ENCODE results near the gene KCNJ5. TPM values are rescaled to one million over a fixed set of nuclear protein-coding genes. Genes with fewer than 3 reads are reported as not detected.

Gene KCNJ5
- total RNA-seq, 2 donors from 2014 or later, result 3.5 to 6.9 TPM

DNA sequence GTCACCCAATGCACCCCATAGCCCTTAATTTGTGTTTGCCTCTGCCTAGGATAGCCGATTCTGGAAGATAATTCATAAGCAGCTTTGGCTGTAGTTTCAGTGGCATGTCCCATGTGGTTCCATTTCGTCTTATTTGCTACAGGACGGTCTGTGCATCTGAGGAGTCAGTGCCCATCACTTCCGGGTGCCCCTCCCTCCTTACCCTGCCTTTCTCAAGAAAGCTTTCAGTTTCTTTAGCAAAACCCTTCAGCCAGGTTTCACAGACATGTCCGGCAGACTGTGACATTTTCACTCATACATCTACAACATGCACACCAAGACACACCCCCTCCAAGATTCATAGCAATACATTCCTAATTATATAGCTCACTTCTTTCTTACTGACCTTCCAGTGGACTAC lies 37.2 kb downstream of the KCNJ5 start:
- TF ChIP-seq, protein P1, sequence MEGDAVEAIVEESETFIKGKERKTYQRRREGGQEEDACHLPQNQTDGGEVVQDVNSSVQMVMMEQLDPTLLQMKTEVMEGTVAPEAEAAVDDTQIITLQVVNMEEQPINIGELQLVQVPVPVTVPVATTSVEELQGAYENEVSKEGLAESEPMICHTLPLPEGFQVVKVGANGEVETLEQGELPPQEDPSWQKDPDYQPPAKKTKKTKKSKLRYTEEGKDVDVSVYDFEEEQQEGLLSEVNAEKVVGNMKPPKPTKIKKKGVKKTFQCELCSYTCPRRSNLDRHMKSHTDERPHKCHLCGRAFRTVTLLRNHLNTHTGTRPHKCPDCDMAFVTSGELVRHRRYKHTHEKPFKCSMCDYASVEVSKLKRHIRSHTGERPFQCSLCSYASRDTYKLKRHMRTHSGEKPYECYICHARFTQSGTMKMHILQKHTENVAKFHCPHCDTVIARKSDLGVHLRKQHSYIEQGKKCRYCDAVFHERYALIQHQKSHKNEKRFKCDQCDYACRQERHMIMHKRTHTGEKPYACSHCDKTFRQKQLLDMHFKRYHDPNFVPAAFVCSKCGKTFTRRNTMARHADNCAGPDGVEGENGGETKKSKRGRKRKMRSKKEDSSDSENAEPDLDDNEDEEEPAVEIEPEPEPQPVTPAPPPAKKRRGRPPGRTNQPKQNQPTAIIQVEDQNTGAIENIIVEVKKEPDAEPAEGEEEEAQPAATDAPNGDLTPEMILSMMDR (IDR thresholded peaks at IDR 0.05), result no peak

DNA sequence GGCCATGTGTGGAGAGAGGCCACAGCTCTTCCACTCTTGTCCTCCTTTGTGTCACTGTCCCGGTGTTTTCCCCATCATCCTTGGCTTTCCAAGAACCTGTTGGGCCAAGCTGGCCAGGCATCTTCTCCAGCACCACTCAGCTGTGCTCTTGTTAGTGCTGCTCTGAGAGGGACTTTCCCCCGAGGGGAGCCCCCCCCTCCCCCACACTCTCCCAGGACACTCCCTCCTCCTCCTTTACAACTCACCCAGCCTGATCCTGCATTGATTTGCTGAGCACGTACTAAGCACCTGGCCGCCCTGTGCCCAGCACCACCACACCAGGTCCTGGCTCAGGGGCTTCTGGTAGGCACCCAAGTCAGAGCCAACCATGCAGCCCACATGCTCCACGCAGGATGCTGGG lies 38.3 kb downstream of the KCNJ5 start:
- no peak overlapping the region for H3K27ac ChIP-seq
- ATAC-seq (ENCODE audit: insufficient number of reproducible peaks, low FRiP score, low read depth) (no peak), DNase-seq (ENCODE audit: low spot score) (no peak)
- H3K36me3 ChIP-seq, result no peaks in the 10 kb centered on the region
- H3K27me3 ChIP-seq (replicated peaks; ENCODE audit: insufficient read depth), result no peaks in the 10 kb centered on the region
- TF ChIP-seq, protein P1 (IDR thresholded peaks at IDR 0.05), result no peak
- no peaks in the 10 kb centered on the region for H3K4me1 ChIP-seq (ENCODE audit: control insufficient read depth in 1 of 2, low read depth in 2 of 2)
- H3K9me3 ChIP-seq, result no peaks in the 10 kb centered on the region
- no peak overlapping the region for H3K4me3 ChIP-seq

More for the DNA sequence above, 37.2 kb downstream of the KCNJ5 start:
- DNase-seq (ENCODE audit: low spot score) (no peak), ATAC-seq (ENCODE audit: insufficient number of reproducible peaks, low FRiP score, low read depth) (no peak)
- Histone ChIP-seq H3K36me3 (no peaks in the 10 kb centered on the region), H3K4me3 (no peak overlapping the region), H3K27ac (no peak overlapping the region), H3K4me1 (ENCODE audit: control insufficient read depth in 1 of 2, low read depth in 2 of 2) (no peaks in the 10 kb centered on the region), H3K27me3 (replicated peaks; ENCODE audit: insufficient read depth) (no peaks in the 10 kb centered on the region), H3K9me3 (no peaks in the 10 kb centered on the region)

DNA sequence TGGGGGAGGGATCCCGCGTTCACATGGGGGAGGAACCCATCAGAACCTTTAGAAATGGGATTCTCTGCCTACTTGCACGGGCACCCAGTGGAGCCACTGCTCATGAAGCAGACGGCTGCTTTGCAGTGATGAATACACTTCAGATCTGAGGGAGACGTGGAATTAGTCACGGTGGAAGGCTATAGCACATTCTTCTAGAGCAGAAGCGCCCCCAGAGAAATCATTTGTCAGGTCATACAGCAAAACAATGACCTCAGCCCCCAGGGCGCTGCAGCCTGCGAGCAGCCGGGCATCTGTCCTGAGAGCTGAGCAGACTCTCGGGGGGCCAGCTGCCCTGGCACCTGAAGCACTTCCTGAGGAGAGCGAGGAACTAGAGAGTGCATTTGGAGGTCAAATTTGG lies 38.8 kb downstream of the KCNJ5 start:
- no peak for DNase-seq (ENCODE audit: low spot score)
- H3K27me3 ChIP-seq (replicated peaks; ENCODE audit: insufficient read depth), result no peaks in the 10 kb centered on the region
- no peaks in the 10 kb centered on the region for H3K9me3 ChIP-seq
- H3K4me1 ChIP-seq (ENCODE audit: control insufficient read depth in 1 of 2, low read depth in 2 of 2), result no peaks in the 10 kb centered on the region
- H3K4me3 ChIP-seq, result no peak overlapping the region
- ATAC-seq (ENCODE audit: insufficient number of reproducible peaks, low FRiP score, low read depth), result no peak
- TF ChIP-seq, protein P1 (IDR thresholded peaks at IDR 0.05), result no peak
- H3K27ac ChIP-seq, result no peak overlapping the region
- no peaks in the 10 kb centered on the region for H3K36me3 ChIP-seq

DNA sequence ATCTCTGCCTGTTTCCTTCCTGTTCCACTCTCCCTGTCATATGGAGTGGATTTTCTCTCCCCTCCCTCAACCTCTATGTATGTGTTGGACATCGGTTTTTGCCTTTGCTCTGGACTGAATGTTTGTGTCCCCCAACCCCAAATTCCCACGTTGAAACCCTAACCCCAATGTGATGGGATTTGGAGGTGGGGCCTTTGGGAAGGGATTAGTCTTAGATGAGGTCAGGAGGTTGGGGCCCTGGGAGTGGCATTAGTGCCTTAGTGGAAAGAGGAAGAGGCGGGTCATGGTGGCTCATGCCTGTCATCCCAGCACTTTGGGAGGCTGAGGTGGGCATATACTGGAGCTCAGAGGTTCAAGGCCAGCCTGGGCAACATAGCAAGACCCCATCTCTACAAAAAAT lies 39.9 kb downstream of the KCNJ5 start:
- no peak overlapping the region for H3K27ac ChIP-seq
- no peaks in the 10 kb centered on the region for H3K36me3 ChIP-seq
- no peaks in the 10 kb centered on the region for H3K4me1 ChIP-seq (ENCODE audit: control insufficient read depth in 1 of 2, low read depth in 2 of 2)
- H3K4me3 ChIP-seq, result no peak overlapping the region
- ATAC-seq (ENCODE audit: insufficient number of reproducible peaks, low FRiP score, low read depth) (no peak), DNase-seq (ENCODE audit: low spot score) (no peak)
- no peaks in the 10 kb centered on the region for H3K27me3 ChIP-seq (replicated peaks; ENCODE audit: insufficient read depth)
- TF ChIP-seq, protein P1 (IDR thresholded peaks at IDR 0.05), result no peak
- no peaks in the 10 kb centered on the region for H3K9me3 ChIP-seq

DNA sequence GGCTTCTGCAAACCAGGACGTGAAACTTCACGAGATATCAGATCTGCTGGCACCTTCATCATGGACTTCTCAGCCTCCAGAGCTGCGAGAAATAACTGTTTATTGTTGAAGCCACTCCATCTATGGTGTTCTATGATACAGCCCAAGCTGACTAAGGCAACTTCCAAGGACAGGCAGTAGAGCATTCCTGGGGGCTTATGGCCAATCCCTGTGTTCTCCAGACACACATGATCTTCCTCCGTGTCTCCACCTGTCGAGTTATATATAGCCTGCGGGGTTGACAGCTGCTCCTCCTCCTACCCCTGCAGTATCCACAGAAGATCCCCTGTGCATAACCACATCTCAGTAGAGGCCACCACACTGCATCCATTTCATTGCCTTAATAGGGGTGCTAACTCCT lies 40.5 kb downstream of the KCNJ5 start:
- TF ChIP-seq, protein P1 (IDR thresholded peaks at IDR 0.05), result no peak
- H3K4me1 ChIP-seq (ENCODE audit: control insufficient read depth in 1 of 2, low read depth in 2 of 2), result no peaks in the 10 kb centered on the region
- no peaks in the 10 kb centered on the region for H3K27me3 ChIP-seq (replicated peaks; ENCODE audit: insufficient read depth)
- no peak overlapping the region for H3K27ac ChIP-seq
- DNase-seq (ENCODE audit: low spot score) (no peak), ATAC-seq (ENCODE audit: insufficient number of reproducible peaks, low FRiP score, low read depth) (no peak)
- no peaks in the 10 kb centered on the region for H3K36me3 ChIP-seq
- H3K9me3 ChIP-seq, result no peaks in the 10 kb centered on the region
- H3K4me3 ChIP-seq, result no peak overlapping the region

All from thoracic aorta (tissue), 2 donors.